ENCODE results near the gene GRIP2. TPM values are rescaled to one million over a fixed set of nuclear protein-coding genes. Genes with fewer than 3 reads are reported as not detected.
"Not testable (repeated sequence)": the region's sequence is repeated elsewhere in the genome, so short reads cannot be mapped to it uniquely, and the experiment has no call there.

GRIP2 gene
- total RNA-seq, 1 donor from 2014 or later: 2.3 TPM

GRCh38 chr3:14525685-14526631 is 14.2 kb downstream of the GRIP2 start:
- ATAC-seq: peak; percentile 51
- no peak for DNase-seq (ENCODE audit: low spot score)
- intact Hi-C loops (cut with DNase I): no loop called here

DNA sequence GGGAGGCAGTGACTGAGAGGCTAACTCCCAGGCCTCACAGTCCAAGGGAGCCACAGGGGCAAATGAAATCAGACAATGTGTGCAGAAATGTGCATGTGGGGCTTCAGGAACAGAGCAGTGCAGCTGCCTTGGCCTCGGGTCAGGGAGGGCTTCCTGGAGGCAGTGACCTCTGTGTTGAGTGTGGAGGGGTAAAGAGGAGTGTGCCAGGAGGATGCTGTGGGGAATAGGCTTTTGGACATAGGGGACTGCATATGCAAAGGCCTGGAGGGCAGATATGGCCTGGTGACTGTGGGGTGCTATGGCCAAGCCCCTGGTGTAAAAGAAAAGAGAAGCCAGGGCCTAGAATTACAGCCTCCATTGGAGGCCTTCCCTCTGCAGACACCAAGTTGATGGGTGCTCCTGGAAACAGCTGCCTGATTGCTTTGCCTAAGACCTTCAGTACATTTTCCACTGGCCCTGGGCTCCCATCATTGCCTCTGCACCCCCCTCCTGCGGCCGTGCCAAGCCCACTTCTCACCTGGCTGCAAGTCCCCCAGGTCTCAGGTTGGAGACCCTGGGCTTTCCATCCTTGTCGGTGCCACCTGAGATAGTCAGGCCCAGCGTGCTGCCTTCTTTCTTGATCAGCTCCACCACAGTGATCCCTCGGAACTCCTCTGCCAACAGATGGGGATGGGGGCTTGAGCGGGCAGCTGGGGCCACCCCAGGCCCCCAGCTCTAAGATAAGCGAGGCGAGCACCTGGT is 15.1 kb downstream of the GRIP2 start:
- intact Hi-C loops (cut with DNase I): no loop called here
- peak; percentile 42 for DNase-seq (ENCODE audit: low spot score)
- no peak for ATAC-seq

DNA sequence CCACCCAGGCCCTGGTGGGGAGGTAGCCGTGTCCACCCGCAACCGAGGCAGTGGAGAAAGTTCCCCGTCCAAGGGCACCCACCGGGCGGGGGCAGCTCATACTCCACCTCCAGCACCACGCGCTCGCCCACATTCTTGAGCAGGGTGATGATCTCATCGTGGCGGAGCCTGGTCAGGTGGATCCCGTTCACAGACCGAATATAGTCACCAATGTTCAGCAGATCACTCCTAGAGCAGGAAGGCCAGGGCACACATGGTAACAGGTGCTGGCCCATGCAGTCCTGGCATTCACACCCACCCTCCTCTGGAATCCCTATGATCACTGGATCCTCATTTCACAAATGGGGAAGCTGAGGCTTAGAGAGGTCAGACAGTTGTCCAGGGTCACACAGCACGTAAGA is 15.8 kb downstream of the GRIP2 start:
- ATAC-seq (peak; percentile 48), DNase-seq (ENCODE audit: low spot score) (peak; percentile 59)
- intact Hi-C loops (cut with DNase I): no loop called here

DNA sequence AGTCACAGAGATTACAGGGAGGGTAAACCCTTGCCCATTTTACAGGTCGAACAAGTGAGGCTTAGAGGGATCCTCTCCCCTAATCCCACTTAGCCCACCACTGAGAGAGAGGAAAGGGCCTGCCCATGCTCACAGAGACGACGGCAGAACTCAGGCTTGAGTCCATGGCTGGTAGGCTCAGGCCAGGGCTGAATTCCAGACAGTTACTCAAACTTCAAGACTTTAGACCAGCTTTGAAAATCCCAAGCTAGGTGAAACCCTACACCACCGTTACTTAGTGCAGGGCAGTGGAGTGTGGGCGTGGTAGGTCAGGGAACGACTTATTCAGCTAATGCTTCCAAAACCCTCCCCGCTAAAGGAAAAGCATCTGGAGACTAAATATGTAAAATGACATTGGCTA is 16.4 kb downstream of the GRIP2 start:
- intact Hi-C loops (cut with DNase I): no loop called here
- DNase-seq (ENCODE audit: low spot score) (peak; percentile 36), ATAC-seq (no peak)

GRCh38 chr3:14522768-14523167 is 17.4 kb downstream of the GRIP2 start:
- DNase-seq (ENCODE audit: low spot score) (peak; percentile 55), ATAC-seq (no peak)
- intact Hi-C loops (cut with DNase I): no loop called here

GRCh38 chr3:14522129-14522691 is 17.9 kb downstream of the GRIP2 start:
- peak; percentile 57 for DNase-seq (ENCODE audit: low spot score)
- peak; percentile 56 for ATAC-seq

GRCh38 chr3:14521611-14522010 is 18.5 kb downstream of the GRIP2 start:
- DNase-seq (ENCODE audit: low spot score) (peak; percentile 33), ATAC-seq (no peak)
- intact Hi-C loops (cut with DNase I): no loop called here

More at GRCh38 chr3:14522129-14522691, 17.9 kb downstream of the GRIP2 start:
- intact Hi-C loops (cut with DNase I): no loop called here

GRCh38 chr3:14520967-14521366 is 19.2 kb downstream of the GRIP2 start:
- intact Hi-C loops (cut with DNase I): no loop called here
- DNase-seq (ENCODE audit: low spot score) (peak; percentile 27), ATAC-seq (no peak)

DNA sequence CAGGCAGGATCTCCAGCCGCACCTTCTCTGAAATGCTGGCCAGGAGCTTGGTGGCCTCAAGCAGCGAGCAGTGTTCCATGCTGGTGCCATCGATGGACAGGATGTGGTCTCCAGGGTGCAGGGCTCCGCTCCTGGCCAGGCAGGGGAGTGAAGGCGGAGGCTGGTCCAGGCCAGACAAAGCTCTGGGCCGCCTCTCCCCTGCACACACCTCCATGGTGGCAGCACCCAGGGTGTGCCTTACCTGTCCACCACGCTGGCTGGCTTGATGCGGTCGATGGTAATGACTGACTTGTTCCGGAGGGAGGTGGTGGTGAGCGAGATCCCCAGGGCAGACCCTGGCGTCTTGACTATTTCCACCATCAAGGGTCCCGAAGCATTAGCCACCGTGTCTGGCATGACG is 20.0 kb downstream of the GRIP2 start:
- ATAC-seq: no peak
- intact Hi-C loops (cut with DNase I): no loop called here
- peak; percentile 42 for DNase-seq (ENCODE audit: low spot score)

- intact Hi-C loops (cut with DNase I): no loop called here
- ATAC-seq (no peak), DNase-seq (ENCODE audit: low spot score) (peak; percentile 37)
Observed at GRCh38 chr3:14519406-14519805, 20.7 kb downstream of the GRIP2 start.

- intact Hi-C loops (cut with DNase I): no loop called here
- ATAC-seq: no peak
- no peak for DNase-seq (ENCODE audit: low spot score)
Observed at GRCh38 chr3:14518893-14519292, 21.2 kb downstream of the GRIP2 start.

DNA sequence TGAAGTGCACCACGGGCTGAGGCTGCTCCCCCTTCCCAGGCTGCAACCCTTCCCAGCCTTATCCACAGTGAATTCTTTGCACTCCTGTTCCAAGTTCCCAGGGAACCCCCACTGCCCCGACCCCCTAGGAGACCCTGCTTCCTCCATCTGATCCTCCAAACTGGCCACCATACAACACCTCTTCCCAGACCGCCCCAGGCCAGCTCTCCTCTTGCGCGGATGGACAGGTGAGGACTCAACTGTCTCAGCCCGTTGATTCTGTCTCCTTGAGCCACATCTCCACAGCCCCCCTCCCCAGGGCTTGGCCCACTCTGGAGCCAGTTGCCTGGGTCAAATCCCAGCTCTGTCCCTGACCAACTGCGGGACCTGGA is 21.7 kb downstream of the GRIP2 start:
- ATAC-seq: no peak
- peak; percentile 41 for DNase-seq (ENCODE audit: low spot score)
- intact Hi-C loops (cut with DNase I): no loop called here

DNA sequence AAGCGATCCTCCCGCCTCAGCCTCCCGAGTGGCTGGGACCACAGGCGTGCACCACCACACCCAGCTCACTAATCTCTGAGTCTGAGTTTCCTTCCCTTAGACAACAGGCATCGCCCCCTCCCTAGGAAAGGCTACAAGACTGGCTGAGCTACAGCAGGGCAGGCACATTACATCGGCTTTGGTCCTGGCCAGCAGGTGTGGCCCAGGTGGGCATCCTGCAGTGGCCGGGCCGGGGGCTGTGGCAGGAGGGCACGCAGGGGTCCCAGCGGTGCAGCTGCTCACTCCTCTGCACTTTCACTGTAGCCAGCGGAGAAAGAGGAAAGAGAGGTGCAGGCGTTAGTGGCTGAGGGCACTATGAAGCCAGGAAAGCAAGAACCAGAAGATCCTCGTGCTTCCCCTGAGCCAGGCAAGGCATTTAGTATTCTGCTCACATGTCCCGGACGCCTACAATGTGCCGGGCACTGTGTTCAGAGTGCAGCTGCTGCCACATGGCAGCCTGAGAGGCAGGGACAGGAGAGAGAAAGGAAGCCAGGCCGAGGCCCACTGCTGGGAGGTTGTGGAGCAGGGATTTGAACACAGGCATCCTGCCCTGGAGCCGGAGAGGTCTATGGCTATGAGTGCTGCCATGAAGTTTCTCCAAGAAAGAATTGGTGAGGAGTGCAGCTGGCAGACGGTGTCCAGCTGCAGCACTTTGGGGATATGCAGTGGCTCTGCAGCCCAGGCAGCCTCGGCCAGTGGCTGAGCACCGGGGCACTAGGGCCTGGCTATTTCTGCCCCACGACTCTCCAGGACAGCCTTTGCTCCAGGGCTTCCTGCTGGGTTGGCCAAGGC is 22.3 kb downstream of the GRIP2 start:
- no peak for ATAC-seq
- DNase-seq (ENCODE audit: low spot score): no peak
- intact Hi-C loops (cut with DNase I): no loop called here

- ATAC-seq (no peak), DNase-seq (ENCODE audit: low spot score) (peak; percentile 44)
- intact Hi-C loops (cut with DNase I): no loop called here
Observed at GRCh38 chr3:14516738-14517345, 23.3 kb downstream of the GRIP2 start.

DNA sequence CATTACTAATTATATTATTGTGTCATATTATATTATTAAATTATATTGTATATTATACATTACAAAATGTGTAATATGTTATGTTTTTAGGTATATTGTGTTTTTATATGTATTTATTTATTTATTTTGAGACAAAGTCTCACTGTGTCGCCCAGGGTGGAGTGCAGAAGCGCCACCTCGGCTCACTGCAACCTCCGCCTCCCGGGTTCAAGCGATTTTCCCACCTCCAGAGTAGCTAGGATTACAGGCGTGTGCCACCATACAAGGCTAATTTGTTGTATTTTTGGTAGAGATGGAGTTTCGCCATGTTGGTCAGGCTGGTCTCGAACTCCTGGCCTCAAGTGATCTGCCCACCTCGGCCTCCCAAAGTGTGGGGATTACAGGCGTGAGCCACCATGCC is 24.6 kb downstream of the GRIP2 start:
- DNase-seq (ENCODE audit: low spot score): peak; percentile 21
- intact Hi-C loops (cut with DNase I); ATAC-seq: not testable (repeated sequence)

- intact Hi-C loops (cut with DNase I): no loop called here
- ATAC-seq (no peak), DNase-seq (ENCODE audit: low spot score) (peak; percentile 50)
Observed at GRCh38 chr3:14514323-14514720, 25.8 kb downstream of the GRIP2 start.

DNA sequence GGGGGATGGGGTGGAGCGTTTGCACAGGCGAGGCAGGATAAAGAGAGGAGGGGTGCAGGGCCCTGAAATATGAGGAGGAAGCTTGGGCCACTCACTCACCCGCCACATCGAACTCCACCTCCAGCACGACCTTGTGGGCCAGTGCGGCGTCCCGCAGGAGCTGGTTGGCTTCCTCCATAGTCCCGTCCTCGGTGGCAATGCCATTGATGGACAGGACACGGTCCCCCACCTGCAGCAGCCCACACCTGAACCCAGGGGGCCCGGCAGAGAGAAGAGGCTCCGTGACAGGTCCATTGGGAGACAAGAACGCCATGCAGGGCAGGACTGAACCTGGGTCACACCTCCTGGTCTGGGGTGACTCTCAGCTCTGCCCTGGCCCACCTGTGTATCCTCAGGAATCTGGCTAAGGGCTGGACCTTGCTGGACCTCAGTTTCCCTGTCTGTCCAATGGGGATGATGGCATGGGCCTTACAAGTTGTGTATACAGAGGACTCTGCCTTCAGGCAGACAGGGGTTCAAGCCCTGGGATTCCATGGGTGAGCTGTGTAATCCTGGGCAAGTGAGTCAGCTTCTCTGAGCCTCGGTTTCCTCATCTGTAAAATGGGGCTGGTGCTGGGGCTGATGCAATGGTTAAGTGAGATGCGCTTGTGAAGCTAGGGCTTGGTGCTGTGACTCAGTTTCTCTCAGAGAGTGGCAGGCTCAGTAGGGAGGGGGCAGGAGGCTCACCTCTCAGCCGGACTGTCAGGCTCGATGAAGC is 26.4 kb downstream of the GRIP2 start:
- intact Hi-C loops (cut with DNase I): no loop called here
- DNase-seq (ENCODE audit: low spot score): peak; percentile 42
- no peak for ATAC-seq

- intact Hi-C loops (cut with DNase I): no loop called here
- DNase-seq (ENCODE audit: low spot score): no peak
- no peak for ATAC-seq
Observed at GRCh38 chr3:14512942-14513327, 27.2 kb downstream of the GRIP2 start.
